HepG2 (cell line): ENCODE results near the gene CSNK2B. TPM values are rescaled to one million over a fixed set of nuclear protein-coding genes. Genes with fewer than 3 reads are reported as not detected.

Experiments
- ATAC-seq: fragments of 200-7000 bp; cut with Tn5 transposase; 3 replicates; pipeline ENCODE4 v1.9.1; 2020; ENCODE audit warnings: mild to moderate bottlenecking, moderate library complexity
- BruUV-seq: library from RNA; stranded (reverse); fragments of 400-500 nt; replicated peaks from 2 replicates; lab custom pipeline; 2021; lab: Mats Ljungman, UMichigan
- CTCF ChIA-PET: fragments of 300-600 bp; formaldehyde crosslinking; extraction: SDS; loops from one replicate; lab custom pipeline; 2021; ENCODE audit warnings: low total read pairs, inconsistent platforms, low intra/inter-chr PET ratio; lab: Yijun Ruan, JAX
- POLR2A ChIA-PET: fragments of 350-600 bp; sonication (Branson Sonifier 250); formaldehyde crosslinking; loops from one replicate; lab custom pipeline; 2020; ENCODE audit warnings: antibody characterized with exemption, inconsistent platforms; lab: Yijun Ruan, JAX
- DNase-seq: peaks from one replicate; pipeline ENCODE4 v3.0.0-alpha.2; 2015; ENCODE audit warnings: low spot score
- FAIRE-seq: peaks from 3 replicates; lab custom pipeline; 2011; peaks lifted over from hg19 to GRCh38; lab: Jason Lieb, UNC
- H2AFZ ChIP-seq: one replicate; pipeline ENCODE4 v1.6.1; 2011; ENCODE audit warnings: low read length, inconsistent platforms
- H3K27ac ChIP-seq: fragments of 300-600 bp; 3 replicates; pipeline ENCODE4 v1.8.0; 2011; ENCODE audit warnings: mixed run types, mild to moderate bottlenecking, mixed read lengths, low read length, inconsistent platforms; ENCODE audit not compliant: insufficient read depth; ENCODE audit errors: extremely low read length
- H3K27me3 ChIP-seq, 2 experiments: fragments of 200-600 bp in 1 of 2; 2 replicates in 1 of 2; 3 replicates in 1 of 2; pipeline versions ENCODE4 v1.6.0 to v1.8.0; 2011; ENCODE audit warnings: low read length in 2 of 2, mild to moderate bottlenecking in 2 of 2, moderate library complexity in 2 of 2, inconsistent platforms in 1 of 2; ENCODE audit not compliant: insufficient read depth in 2 of 2, control insufficient read depth in 1 of 2
- H3K36me3 ChIP-seq, 2 experiments: fragments of 200-600 bp in 1 of 2; replicated peaks in 1 of 2; 2 replicates in 1 of 2; 3 replicates in 1 of 2; pipeline versions ENCODE4 v1.5.1 to v1.8.0; 2011; ENCODE audit warnings: low read length in 2 of 2, inconsistent platforms in 1 of 2; ENCODE audit not compliant: insufficient read depth in 2 of 2, control insufficient read depth in 1 of 2
- H3K4me1 ChIP-seq: 2 replicates; pipeline ENCODE4 v1.5.1; 2012; ENCODE audit warnings: low read length, inconsistent platforms; ENCODE audit not compliant: insufficient read depth
- H3K4me2 ChIP-seq: 2 replicates; pipeline ENCODE4 v1.6.0; 2011; ENCODE audit warnings: low read depth, low read length, inconsistent platforms
- H3K4me3 ChIP-seq, 3 experiments: fragments of 200-600 bp in 1 of 3; sonication (generic), shearing (Covaris generic) in 1 of 3; replicated peaks in 1 of 3; 2 replicates each; pipeline ENCODE4 v1.5.1; 2011 to 2016; ENCODE audit warnings: low read length in 3 of 3, inconsistent platforms in 2 of 3, low read depth in 2 of 3, mild to moderate bottlenecking in 2 of 3, control low read depth in 1 of 3, mixed read lengths in 1 of 3; ENCODE audit not compliant: insufficient read depth in 1 of 3
- H3K79me2 ChIP-seq: one replicate; pipeline ENCODE4 v1.6.1; 2011; ENCODE audit warnings: low read length, inconsistent platforms; ENCODE audit not compliant: insufficient read depth
- H3K9ac ChIP-seq: 2 replicates; pipeline ENCODE4 v1.6.0; 2011; ENCODE audit warnings: mild to moderate bottlenecking, low read depth, low read length, inconsistent platforms; ENCODE audit not compliant: insufficient read depth
- H3K9me3 ChIP-seq: 2 replicates; pipeline ENCODE4 v1.5.1; 2012; ENCODE audit warnings: mild to moderate bottlenecking, low read length
- H4K20me1 ChIP-seq: 2 replicates; pipeline ENCODE4 v1.6.0; 2011; ENCODE audit warnings: inconsistent platforms, mild to moderate bottlenecking, low read length, moderate library complexity; ENCODE audit not compliant: insufficient read depth
- ARID2 ChIP-seq: sonication (generic); formaldehyde crosslinking; IDR thresholded peaks from 2 replicates; pipeline ENCODE4 v1.8.1; 2022; ENCODE audit warnings: mild to moderate bottlenecking, missing genetic modification reagents, borderline replicate concordance
- HNRNPLL ChIP-seq: fragments of 200-400 bp; formaldehyde crosslinking; IDR thresholded peaks from 2 replicates; pipeline ENCODE4 v1.6.1; 2017; ENCODE audit warnings: mild to moderate bottlenecking, low read depth, low read length; ENCODE audit not compliant: poor library complexity, severe bottlenecking
- HOXD1 ChIP-seq: sonication (generic); formaldehyde crosslinking; IDR thresholded peaks from 2 replicates; pipeline ENCODE4 v1.5.0; 2020; ENCODE audit warnings: missing genetic modification reagents
- KLF12 ChIP-seq: sonication (generic); formaldehyde crosslinking; IDR thresholded peaks from 2 replicates; pipeline ENCODE4 v1.4.0; 2020; ENCODE audit warnings: missing genetic modification reagents, borderline replicate concordance
- MED1 ChIP-seq: sonication (generic); formaldehyde crosslinking; IDR thresholded peaks from 2 replicates; pipeline ENCODE4 v1.4.0; 2020; ENCODE audit warnings: missing genetic modification reagents
- MTA3 ChIP-seq: sonication (generic); formaldehyde crosslinking; IDR thresholded peaks from 2 replicates; pipeline ENCODE4 v1.4.0; 2020; ENCODE audit warnings: missing genetic modification reagents
- NKX3-1 ChIP-seq: sonication (generic); formaldehyde crosslinking; IDR thresholded peaks from 2 replicates; pipeline ENCODE4 v1.5.0; 2020; ENCODE audit warnings: missing genetic modification reagents
- NR2F6 ChIP-seq, 2 experiments: IDR thresholded peaks; 2 replicates each; pipeline ENCODE4 v1.6.1; 2016; ENCODE audit warnings: antibody characterized with exemption in 1 of 2, mild to moderate bottlenecking in 1 of 2
- PAX8 ChIP-seq: sonication (generic); formaldehyde crosslinking; IDR thresholded peaks from 2 replicates; pipeline ENCODE4 v1.8.0; 2022; ENCODE audit warnings: mild to moderate bottlenecking, missing genetic modification reagents, borderline replicate concordance
- RAD21 ChIP-seq: fragments of 450-650 bp; formaldehyde crosslinking; IDR thresholded peaks from 2 replicates; pipeline ENCODE4 v1.5.0; 2020; ENCODE audit warnings: mild to moderate bottlenecking
- REL ChIP-seq: sonication (generic); formaldehyde crosslinking; conservative IDR thresholded peaks from 2 replicates; pipeline ENCODE4 v1.8.0; 2022; ENCODE audit warnings: mild to moderate bottlenecking, missing genetic modification reagents, moderate library complexity
- SOX6 ChIP-seq, 2 experiments: fragments of 450-650 bp in 1 of 2; sonication (generic) in 1 of 2; formaldehyde crosslinking in 1 of 2; IDR thresholded peaks; 2 replicates each; pipeline versions ENCODE4 v1.4.0 to v1.6.1; 2017 to 2020; ENCODE audit warnings: antibody characterized with exemption in 1 of 2, mild to moderate bottlenecking in 1 of 2, missing genetic modification reagents in 1 of 2
- TBX2 ChIP-seq: sonication (generic); formaldehyde crosslinking; IDR thresholded peaks from 2 replicates; pipeline ENCODE4 v1.5.0; 2020; ENCODE audit warnings: missing genetic modification reagents, mild to moderate bottlenecking, borderline replicate concordance
- ZNF225 ChIP-seq: sonication (generic); formaldehyde crosslinking; IDR thresholded peaks from 2 replicates; pipeline ENCODE4 v1.4.0; 2020; ENCODE audit warnings: mild to moderate bottlenecking, missing genetic modification reagents
- ZNF331 ChIP-seq: sonication (generic); formaldehyde crosslinking; IDR thresholded peaks from 2 replicates; pipeline ENCODE4 v1.4.0; 2020; ENCODE audit warnings: missing genetic modification reagents
- ZSCAN20 ChIP-seq: sonication (generic); formaldehyde crosslinking; IDR thresholded peaks from 2 replicates; pipeline ENCODE4 v1.4.0; 2020; ENCODE audit warnings: missing genetic modification reagents, mild to moderate bottlenecking, borderline replicate concordance
- WGBS: methylation state at CpG from one replicate; pipeline ENCODE4 v1.1.6; 2017; ENCODE audit warnings: low lambda C conversion rate; 5-methylcytosine and 5-hydroxymethylcytosine counted together
- in situ Hi-C: cut with HindIII; loops from 2 replicates; pipeline ENCODE4 v1.10.0; 2017; ENCODE audit warnings: low pct_unique_long_range_greater_than_20kb; ENCODE audit not compliant: extremely low pct_ligation_motif_present
- intact Hi-C: fragments of 100-400 bp; cut with micrococcal nuclease; formaldehyde crosslinking; loops from one replicate; pipeline ENCODE4 v1.10.0; 2022; ENCODE audit not compliant: unreplicated experiment
- polyA plus RNA-seq, 8 experiments: library from polyadenylated mRNA; depleted of rRNA in 3 of 8; stranded (reverse) in 7 of 8; unstranded in 1 of 8; fragments of >200 nt; fragmentation: Illumina TruSeq in 4 of 8; extraction: Trizol in 4 of 8; gene quantifications; 2 replicates each; pipeline versions ENCODE4 v1.2.1 to v1.2.3, GENCODE V29; 2011 to 2016; ENCODE audit warnings: low read depth in 4 of 8, missing spikeins in 1 of 8, mixed read lengths in 1 of 8; ENCODE audit not compliant: insufficient read depth in 1 of 8
- total RNA-seq, 5 experiments: library from RNA; depleted of rRNA; stranded (reverse); fragments of >200 nt; fragmentation: Illumina TruSeq; extraction: Trizol; gene quantifications; 2 replicates each; pipeline ENCODE4 v1.2.3, GENCODE V29; 2016; ENCODE audit warnings: low read depth in 1 of 5
- TF ChIP-seq, protein P1 (sequence below): sonication (generic); formaldehyde crosslinking; IDR thresholded peaks from 2 replicates; pipeline ENCODE4 v1.5.0; 2020; ENCODE audit warnings: mild to moderate bottlenecking, missing genetic modification reagents, borderline replicate concordance

CSNK2B gene
- total and polyA plus RNA-seq, 2 of the 13 experiments (the other 11 are each of a cell fraction or from before 2014, with no cell fraction given): 111 to 296 TPM

DNA sequence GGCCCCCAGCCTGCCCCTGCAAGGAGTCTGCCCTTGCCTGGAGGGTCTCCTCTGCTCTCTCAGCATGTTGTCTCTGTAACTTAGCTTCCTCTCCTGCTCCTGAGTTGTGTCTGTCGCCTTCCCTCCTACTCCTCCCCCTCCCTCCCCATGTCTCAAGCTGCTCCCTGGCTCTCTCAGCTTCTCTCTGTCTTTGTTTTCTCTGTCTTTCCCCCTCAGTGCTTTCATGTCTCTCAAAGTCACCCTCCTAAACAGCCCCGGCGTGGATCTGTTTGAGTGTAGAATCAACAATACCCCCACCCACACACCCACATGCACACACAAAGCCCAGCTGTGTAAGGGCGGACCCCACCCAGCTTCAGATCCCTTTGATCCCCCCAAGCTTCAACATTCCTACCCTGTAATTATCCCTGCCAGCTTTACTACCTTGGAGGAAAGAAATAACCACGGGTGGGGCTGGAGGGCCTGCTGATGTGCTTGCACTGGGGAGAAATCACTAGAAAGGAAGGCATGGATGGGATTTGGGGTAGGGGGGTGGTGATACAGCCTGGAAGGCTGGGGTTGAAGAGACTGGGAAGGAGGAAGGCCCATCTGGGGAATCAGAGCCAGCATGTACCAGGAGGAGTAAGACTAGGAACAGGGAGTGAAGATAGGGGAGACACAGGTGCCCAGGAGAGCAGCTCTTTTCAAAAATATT, 48.3 kb downstream of the CSNK2B start (continued):
- TF ChIP-seq TBX2 (CRISPR knock-in tag): peak; percentile 30; the same call in 1 of the 2 replicates
- TF ChIP-seq SOX6 (IDR thresholded peaks at IDR 0.05): no peak
- TF ChIP-seq SOX6 (CRISPR knock-in tag; IDR thresholded peaks at IDR 0.05): peak; percentile 6
- TF ChIP-seq, protein P1, sequence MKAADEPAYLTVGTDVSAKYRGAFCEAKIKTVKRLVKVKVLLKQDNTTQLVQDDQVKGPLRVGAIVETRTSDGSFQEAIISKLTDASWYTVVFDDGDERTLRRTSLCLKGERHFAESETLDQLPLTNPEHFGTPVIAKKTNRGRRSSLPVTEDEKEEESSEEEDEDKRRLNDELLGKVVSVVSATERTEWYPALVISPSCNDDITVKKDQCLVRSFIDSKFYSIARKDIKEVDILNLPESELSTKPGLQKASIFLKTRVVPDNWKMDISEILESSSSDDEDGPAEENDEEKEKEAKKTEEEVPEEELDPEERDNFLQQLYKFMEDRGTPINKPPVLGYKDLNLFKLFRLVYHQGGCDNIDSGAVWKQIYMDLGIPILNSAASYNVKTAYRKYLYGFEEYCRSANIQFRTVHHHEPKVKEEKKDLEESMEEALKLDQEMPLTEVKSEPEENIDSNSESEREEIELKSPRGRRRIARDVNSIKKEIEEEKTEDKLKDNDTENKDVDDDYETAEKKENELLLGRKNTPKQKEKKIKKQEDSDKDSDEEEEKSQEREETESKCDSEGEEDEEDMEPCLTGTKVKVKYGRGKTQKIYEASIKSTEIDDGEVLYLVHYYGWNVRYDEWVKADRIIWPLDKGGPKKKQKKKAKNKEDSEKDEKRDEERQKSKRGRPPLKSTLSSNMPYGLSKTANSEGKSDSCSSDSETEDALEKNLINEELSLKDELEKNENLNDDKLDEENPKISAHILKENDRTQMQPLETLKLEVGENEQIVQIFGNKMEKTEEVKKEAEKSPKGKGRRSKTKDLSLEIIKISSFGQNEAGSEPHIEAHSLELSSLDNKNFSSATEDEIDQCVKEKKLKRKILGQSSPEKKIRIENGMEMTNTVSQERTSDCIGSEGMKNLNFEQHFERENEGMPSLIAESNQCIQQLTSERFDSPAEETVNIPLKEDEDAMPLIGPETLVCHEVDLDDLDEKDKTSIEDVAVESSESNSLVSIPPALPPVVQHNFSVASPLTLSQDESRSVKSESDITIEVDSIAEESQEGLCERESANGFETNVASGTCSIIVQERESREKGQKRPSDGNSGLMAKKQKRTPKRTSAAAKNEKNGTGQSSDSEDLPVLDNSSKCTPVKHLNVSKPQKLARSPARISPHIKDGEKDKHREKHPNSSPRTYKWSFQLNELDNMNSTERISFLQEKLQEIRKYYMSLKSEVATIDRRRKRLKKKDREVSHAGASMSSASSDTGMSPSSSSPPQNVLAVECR: peak; percentile 15; the same call in 1 of the 2 replicates
- no peak for TF ChIP-seq MED1 (CRISPR knock-in tag)
- TF ChIP-seq, all 625 proteins: peak for 11

DNA sequence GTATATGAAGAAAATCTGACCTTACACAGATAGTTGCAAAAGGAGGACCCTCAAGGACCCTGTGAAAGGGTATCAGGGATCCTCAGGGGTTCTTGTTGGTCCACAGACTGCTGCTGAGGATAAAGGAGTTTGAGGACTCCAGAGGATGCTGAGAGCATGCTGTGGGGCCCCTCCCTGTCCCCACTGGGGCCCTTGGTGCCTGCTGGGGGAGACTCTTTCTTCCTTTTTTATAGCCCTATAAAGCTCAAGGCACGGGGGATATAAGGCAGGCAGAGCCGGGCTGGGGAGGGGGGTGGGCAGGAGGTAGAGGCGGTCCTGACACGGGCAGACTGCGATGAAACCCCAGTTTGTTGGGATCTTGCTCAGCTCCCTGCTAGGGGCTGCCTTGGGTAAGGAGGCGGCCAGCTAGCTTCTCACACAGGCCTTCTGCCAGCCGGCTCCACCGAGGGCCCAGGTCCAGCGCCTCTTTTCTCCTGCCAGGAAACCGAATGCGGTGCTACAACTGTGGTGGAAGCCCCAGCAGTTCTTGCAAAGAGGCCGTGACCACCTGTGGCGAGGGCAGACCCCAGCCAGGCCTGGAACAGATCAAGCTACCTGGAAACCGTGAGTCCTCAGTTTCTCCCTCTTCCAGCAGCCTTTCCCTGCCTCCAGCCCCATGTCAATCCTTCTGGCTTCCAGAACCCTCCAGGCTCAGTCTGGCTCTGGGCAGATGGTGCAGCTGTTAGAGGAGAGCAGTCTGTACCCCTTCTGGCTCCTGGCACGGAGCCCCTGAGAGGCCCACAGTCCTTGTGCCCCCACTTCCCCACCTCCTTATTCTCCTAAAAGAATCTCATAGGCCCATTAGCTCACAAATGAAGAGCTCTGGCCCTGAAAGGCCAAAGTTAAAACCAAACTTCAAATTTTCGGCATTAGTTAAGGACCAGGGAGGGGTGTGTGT, 49.4 kb downstream of the CSNK2B start, which contains the start of gene LY6G6D:
Gene LY6G6D (plus strand): TSS at position 327 of the 937 bp plus-strand sequence. CDS start 8 bp downstream, at position 335.
- WGBS: 43% methylated on average over 9 of the region's 16 CpGs
- peak within 1 kb of the TSS; percentile 5 for H2AFZ ChIP-seq
- TF ChIP-seq KLF12 (CRISPR knock-in tag) (no peak), ZNF225 (0 out of 2 replicates have a peak, but pooled peaks have one; percentile 56), ARID2 (CRISPR knock-in tag) (no peak), NKX3-1 (CRISPR knock-in tag) (no peak), RAD21 (CRISPR knock-in tag) (no peak), ZNF331 (CRISPR knock-in tag) (no peak), NR2F6 (IDR thresholded peaks at IDR 0.05) (no peak), NR2F6 (CRISPR knock-in tag; IDR thresholded peaks at IDR 0.05) (no peak), ZSCAN20 (no peak), HNRNPLL (peak; percentile 23), HOXD1 (0 out of 2 replicates have a peak, but pooled peaks have one; percentile 35), MTA3 (CRISPR knock-in tag) (no peak), REL (CRISPR knock-in tag) (no peak), PAX8 (CRISPR knock-in tag) (no peak)

More for the DNA sequence above, 49.4 kb downstream of the CSNK2B start, which contains the start of gene LY6G6D:
- no TSS peak for BruUV-seq
- DNase-seq (no peak), ATAC-seq (no peak), FAIRE-seq (no peak)
- peaks cover 25% of the 10 kb centered on the region for H3K4me1 ChIP-seq
- intact Hi-C loops (loop anchor here (5.0 kb wide), 1 partner anchor 33 kb away; the partner anchor contains the start of gene LY6G5C), in situ Hi-C loops (no loop called here)
- H3K9me3 ChIP-seq: no peaks in the 10 kb centered on the region
- no peak within 1 kb of the TSS; a peak in 1 of 6 replicates for H3K4me3 ChIP-seq
- peak within 1 kb of the TSS; percentile 63 for H3K4me2 ChIP-seq
- no peak within 1 kb of the TSS for H3K9ac ChIP-seq
- peaks cover 12 to 51% of the 10 kb centered on the region in 2 experiments; a peak in 4 of 5 replicates for H3K27me3 ChIP-seq
- no peaks in the 10 kb centered on the region for H4K20me1 ChIP-seq
- no peaks in the 10 kb centered on the region for H3K36me3 ChIP-seq
- CTCF ChIA-PET: no interaction called here
- H3K79me2 ChIP-seq: no peaks in the 10 kb centered on the region
- POLR2A ChIA-PET: interaction anchor here (0.6 to 5.1 kb wide), 12 partner anchors 9 to 187 kb away, joined by 3 to 31 read pairs (median 3); partner anchors contain the start of genes ABHD16A, DDAH2, HSPA1B and VARS1
- no peak within 1 kb of the TSS for H3K27ac ChIP-seq
